HG03575 (cell line): ENCODE data around the gene FBXO4.
"Not testable (repeated sequence)": the region's sequence is repeated elsewhere in the genome, so short reads cannot be mapped to it uniquely, and the experiment has no call there.

Experiments
- ATAC-seq: cut with Tn5 transposase; IDR thresholded peaks from one replicate; pipeline ENCODE4 v1.9.1; 2021; ENCODE audit not compliant: unreplicated experiment, insufficient number of reproducible peaks, low FRiP score; ENCODE audit errors: extremely low read depth

The FBXO4 gene

GRCh38 chr5:41918105-41918504, 7.0 kb upstream of the FBXO4 start:
- ATAC-seq: no peak

- ATAC-seq: no peak
Observed at GRCh38 chr5:41921166-41921565, 3.9 kb upstream of the FBXO4 start.

- ATAC-seq: no peak
Observed at GRCh38 chr5:41921874-41922273, 3.2 kb upstream of the FBXO4 start.

- ATAC-seq: no peak
Observed at GRCh38 chr5:41924526-41924871, 582 bp upstream of the FBXO4 start.

GRCh38 chr5:41925555-41925951, 472 bp downstream of the FBXO4 start:
- peak; percentile 7 for ATAC-seq

GRCh38 chr5:41927604-41928003, 2.5 kb downstream of the FBXO4 start:
- no peak for ATAC-seq

- ATAC-seq: no peak
Observed at GRCh38 chr5:41929035-41929434, 4.0 kb downstream of the FBXO4 start.

- ATAC-seq: no peak
Observed at GRCh38 chr5:41932770-41933169, 7.7 kb downstream of the FBXO4 start.

GRCh38 chr5:41935544-41935943, 10.5 kb downstream of the FBXO4 start:
- no peak for ATAC-seq

- ATAC-seq: no peak
Observed at GRCh38 chr5:41940641-41941040, 15.6 kb downstream of the FBXO4 start.

- ATAC-seq: not testable (repeated sequence)
Observed at GRCh38 chr5:41945332-41945955, 20.4 kb downstream of the FBXO4 start.

GRCh38 chr5:41951224-41951623, 26.1 kb downstream of the FBXO4 start:
- no peak for ATAC-seq

- ATAC-seq: no peak
Observed at GRCh38 chr5:41954286-41954685, 29.2 kb downstream of the FBXO4 start.

GRCh38 chr5:41955432-41956024, 30.4 kb downstream of the FBXO4 start:
- no peak for ATAC-seq

GRCh38 chr5:41956943-41957342, 31.9 kb downstream of the FBXO4 start:
- ATAC-seq: no peak

- ATAC-seq: no peak
Observed at GRCh38 chr5:41960481-41960880, 35.4 kb downstream of the FBXO4 start.

- ATAC-seq: no peak
Observed at GRCh38 chr5:41961736-41962135, 36.7 kb downstream of the FBXO4 start.

GRCh38 chr5:41962491-41962890, 37.4 kb downstream of the FBXO4 start:
- ATAC-seq: no peak

GRCh38 chr5:41966401-41967105, 41.5 kb downstream of the FBXO4 start:
- ATAC-seq: no peak

GRCh38 chr5:41967401-41967800, 42.3 kb downstream of the FBXO4 start:
- ATAC-seq: no peak
